NCI-H446 (cell line): ENCODE measurements around the gene APBB1.

ENCODE experiments used
- DNase-seq, 2 experiments: peaks; one replicate each; lab custom pipeline; 2025; lab: John Stamatoyannopoulos, UW

The APBB1 gene

DNA sequence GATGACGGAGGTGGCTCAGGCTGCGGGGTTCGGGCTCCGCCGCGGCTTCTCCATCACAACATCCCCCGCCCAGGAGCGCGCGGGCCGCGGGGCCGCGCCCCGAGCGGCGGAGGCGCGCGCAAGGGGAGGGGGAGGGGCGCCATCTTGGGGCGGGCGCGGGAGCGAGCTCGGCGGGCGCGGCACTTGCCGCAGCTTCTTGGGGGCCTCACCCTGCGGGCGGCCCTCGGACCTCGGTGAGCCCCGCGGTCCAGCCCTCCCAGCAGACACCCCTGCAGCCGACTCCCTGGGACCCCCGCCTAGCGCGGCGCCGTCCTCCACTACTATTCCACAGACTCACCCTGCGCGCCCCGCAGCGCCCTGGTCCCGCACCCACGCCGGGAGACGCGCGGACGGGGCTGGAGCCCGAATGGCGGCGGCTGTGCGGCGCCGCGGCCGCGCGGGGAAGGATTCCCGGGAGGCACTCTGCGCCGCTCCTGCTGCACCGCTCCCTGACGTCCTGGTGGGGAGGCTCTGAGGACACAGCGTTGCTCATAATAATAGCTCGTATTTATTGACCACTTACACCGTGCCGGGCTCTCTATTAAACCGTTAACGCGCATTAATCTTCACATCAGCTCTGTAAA is at the start of gene APBB1:
APBB1 (minus strand) TSS at position 86 of the 623 bp plus-strand sequence. CDS start 7,747 bp downstream, outside the sequence.
- DNase-seq: peak in 1 of 2 experiments; percentile 68

DNA sequence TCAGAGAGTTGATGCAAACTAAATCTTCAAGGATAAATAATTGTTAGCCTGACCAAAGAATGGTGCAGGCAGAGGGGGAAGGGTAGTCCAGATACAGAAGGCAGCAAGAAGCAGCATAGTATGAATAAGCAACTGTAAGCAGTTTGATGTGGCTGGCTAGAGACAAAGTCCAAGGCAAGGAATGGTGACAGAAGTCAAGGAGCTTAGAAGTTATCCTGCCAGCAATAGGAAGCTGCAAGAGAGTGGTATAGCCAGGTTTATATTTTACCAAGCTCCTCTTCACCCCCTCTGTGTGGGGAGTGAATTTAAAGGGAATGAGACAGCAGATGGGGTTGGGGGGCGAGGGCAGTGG is 40.2 kb upstream of the APBB1 start:
- DNase-seq: no peak

DNA sequence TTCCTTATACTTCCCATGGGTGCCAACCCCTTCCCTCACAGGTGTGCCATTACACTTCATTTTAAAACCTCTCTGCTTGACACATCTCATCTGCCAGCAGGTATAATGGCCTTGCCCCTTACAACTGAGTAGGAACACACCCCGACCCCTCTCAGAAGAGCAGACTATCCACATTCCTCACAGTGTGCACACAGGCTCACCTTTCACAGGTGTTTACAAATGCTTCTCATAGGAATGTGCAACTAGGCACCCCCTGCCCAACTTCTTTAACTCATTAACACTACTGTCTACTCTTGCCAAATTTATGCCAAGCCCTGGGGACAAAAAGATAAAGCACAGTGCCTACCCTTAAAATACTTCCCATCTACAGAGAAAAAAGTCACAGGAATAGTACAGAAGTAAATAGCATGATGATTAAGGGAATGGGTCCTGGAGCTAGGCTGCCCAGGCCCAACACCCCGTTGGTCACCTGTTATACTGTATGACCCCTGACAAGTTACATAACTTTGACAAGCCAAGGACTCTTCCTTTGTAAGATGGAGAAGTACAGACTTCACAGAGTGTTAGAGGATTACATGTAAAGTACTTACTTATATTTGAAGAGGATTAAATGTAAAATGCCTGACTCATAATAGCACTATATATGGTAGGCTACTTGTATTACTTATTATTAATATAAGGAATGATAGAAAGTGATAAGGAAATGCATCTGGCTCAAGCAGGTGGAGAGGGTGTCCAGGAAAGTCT is 39.6 kb upstream of the APBB1 start:
- no peak for DNase-seq

DNA sequence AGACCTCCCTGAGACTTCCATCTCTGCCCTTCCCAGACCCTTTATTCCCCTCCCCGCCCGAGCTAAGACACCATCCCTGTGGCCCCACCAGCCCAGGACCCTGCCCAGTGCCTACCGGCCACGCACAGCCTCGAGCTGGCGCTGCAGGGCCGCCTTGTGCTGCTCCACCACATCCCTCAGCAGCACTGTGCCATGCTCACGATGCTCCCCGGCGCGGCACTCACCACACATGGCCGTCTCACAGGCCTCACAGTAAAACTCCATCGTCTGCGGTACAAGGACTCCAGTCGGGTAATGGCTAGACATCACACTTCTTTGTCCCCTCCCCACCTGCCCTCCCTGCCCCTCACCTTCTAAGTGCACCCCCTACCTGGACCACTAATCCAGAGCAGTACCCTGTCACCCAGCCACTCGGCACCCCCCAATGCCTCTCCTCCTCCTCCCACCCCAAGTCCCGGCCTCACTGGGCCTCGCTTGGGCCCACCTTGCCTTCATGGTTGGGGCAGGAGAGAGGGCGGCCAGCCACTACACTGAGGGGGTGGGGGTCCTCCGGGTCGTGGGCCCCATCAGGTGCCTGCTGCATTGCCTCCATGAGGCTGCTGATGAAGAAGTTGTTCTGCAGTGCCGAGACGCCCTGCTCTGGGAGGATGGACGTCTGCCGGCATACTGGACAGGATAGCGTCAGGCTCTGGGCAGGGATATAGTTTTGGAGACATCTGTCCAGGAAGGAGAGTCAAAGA is 38.9 kb upstream of the APBB1 start:
- DNase-seq: no peak

DNA sequence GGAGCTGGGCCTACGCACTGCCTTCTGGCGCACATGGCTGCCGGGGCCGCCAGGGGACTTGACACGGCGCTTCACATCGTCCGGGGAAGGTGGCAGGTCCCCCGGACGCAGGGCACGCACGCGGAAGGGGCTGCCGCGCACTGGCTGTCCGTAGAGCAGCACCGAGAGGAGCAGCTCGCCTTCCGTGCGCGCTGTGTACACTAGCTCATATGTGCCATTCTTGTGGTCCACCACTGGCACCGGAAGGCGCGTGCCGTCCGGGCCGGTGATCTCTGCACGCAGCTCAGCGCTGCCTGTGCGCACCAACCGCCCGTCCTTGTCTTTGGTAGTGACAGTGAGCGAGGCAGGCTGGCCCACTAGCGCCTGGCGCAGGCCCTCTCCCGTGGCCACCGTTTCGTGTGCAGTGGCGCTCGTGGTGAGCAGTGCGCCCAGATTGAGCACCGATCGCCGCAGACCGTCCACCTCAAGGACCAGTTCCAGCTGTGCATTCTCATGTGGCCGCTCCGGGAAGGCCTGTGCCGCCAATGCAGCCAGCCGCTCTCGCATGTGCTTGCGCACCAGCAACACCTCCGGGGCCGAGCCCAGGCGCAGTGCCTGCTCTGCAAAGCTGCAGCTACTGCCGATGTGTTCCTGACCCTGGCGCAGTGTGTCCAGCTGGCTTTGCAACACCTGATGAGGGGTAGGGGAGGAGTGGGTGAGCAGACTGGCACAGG is 37.6 kb upstream of the APBB1 start:
- no peak for DNase-seq

DNA sequence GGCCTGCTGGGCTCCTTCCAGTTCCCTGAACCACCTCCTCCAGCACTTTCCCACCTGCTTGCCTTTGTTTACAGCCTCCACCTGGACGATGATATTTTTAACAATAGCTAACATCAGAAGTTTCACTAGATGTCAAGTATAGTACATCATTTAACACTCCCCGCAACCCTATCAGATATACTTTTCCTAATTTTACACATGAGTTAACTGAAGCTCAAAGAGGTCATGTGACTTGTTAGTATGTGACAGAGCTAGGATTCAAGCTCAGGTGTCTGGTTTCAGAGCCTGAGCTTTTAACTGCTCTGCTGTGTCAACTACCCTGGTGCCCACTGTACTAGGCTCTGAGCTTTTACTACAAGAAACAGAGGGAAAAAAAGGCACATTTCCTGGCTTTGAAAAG is 36.2 kb upstream of the APBB1 start:
- no peak for DNase-seq

DNA sequence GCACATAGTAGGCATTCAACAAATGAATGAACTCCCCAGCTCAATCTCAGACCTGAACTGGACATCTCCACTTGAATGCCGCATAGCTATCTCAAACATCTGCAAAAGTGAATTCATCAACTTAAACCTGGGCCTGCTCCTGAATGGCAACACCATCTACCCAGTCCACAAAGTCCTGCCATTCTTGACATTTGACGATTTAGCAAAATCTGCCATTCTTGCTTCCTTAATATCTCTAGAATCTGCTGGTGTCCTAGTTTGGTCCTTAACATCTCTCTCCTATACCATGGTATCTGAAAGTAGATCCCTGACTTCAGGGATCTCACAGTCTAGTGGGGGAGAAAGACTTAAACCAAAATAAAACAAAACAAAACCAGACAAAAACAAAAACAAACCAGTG is 34.3 kb upstream of the APBB1 start:
- no peak for DNase-seq

DNA sequence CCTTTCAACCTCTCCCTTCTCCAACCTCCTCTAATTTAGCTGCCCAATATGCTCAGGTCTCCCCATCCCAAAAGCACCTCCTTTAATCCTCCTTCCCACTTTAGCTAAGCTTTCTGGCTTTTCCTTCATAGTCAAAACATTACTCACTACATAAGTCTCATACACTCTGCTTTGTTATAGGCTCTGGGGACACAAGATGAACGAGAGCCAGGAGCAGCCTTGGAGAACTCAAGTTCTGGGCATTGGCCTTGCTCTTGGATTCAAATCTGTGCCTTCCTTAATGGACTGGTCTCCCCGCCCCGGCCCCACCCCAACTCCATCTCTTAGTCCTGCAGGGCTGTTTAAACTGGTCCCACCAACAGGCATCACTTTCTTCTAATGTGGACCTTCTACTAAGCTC is 33.3 kb upstream of the APBB1 start:
- no peak for DNase-seq

DNA sequence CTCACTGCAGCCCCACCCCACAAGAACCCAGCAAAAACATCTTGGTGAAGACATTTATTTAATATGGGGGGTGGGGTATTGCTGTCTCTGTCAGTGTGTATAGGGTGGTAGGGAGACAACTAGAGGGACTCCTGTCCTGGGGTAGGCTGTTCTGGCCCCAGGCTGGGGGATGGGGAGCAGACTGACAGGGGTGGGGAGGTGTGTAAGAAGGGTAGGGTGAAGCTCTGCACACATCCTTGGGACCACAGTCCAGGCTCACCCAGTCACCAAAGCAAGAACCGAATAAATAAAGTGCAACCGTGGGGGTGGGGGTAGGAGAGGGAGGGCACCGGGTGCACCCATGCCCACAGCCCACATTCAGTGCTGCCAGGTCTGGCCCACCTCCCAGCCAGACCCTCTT is 29.7 kb upstream of the APBB1 start:
- DNase-seq: no peak

DNA sequence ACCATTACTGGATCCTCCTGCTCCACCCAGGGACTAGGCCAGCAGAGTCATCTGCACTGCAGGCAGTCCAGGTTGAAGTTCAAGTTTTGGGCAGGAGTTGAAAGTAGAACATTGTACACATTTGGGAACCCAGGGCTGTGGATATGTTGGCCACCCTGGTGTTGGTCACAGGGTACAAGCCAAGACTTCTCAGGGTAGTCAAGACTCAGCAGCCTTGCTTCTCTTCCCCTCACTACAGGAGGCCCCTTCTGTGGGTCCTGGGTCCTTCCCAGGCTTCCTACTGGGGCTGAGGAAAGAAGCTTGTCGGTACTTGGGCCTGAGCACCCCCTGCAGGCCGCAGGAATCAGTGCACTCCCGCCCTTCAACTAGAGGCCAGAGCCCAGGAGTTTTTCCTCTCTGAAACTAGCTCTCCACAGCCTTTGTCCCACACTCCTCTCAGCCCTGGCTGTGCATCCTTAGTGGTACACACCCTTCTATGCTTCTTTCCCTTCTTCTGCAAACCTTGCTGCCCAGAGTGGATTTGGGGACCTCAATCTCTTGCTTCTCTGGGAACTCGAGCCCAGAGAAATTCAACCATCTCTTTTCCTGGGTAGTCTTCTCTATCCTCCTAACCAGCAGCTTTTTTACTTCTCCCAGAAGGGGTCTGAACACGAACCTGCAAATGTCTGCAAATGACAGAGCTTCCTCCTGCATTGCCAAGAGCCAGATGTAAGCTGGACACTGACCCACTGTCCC is 24.5 kb upstream of the APBB1 start:
- peak in 1 of 2 experiments; percentile 70 for DNase-seq

DNA sequence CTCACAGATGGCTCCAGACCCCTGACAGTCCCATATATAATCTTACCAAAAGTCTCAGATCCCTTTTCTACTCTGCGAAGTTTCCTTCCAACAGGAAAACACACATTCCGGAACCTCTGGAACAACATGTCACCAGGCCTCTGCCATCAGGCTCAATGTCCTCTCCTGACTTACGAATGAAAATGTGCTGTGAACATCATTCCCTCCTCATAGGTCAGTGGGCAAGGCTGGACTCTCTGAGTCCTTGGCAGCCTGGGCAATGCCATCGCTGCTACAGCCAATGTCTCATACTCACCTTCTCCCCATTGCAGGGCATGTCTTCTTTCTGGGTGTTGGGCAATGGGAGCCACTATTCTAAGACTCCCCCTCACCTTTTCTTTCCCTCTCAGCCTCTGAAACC is 23.5 kb upstream of the APBB1 start:
- no peak for DNase-seq

DNA sequence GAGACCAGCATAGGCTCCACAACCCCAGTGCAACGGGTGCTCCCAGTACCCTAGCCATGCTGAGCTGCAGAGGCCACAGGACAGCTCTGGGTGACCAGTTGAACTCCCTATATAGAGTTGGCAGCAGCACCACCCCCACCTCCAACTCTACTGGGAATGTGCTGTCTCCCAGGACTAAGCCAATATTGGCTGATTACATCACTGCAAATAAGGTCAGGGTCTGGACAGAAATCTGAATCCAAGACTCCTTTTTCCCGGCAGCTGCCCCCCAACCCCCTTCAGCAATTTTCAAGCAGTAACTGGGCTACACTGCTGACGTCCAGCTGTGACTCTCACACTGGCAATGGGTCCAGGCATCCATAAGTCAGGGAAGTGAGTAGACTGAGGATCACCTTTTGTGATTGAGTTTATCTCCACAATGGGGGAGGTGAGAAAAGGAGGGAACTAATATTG is 22.0 kb upstream of the APBB1 start, which contains the start of gene HPX:
HPX (minus strand) TSS at position 82 of the 453 bp plus-strand sequence; CDS start at position 58, 24 bp downstream.
- no peak for DNase-seq

DNA sequence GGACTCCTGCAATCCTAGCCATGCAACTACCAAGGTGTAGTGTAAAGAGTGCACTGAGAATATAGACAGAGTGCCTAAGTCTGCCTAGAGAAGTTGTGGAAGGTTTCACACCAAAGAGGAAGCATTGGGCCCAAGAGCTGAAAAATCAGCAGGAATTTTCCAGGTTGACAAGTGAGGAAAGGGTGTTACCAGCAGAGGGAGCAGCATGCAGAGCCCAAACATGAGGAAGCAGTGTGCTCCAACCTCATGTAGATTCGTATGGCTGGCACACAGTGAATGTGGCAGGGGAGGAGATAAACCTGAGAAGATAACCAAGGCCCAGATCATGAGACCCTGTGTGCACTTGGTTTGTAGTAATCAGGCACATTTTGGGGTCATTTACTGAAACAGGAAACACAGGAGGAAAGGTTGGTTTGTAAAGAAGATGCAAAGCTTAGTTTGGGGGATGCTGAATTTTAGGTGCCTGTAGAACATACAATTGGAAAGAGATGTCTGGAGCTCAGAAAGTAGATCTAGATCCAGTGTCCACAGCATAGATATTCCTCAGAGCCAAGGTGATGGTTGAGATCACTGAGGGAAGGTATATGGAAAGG is 20.2 kb upstream of the APBB1 start:
- peak; percentile 16 to 52 for DNase-seq

DNA sequence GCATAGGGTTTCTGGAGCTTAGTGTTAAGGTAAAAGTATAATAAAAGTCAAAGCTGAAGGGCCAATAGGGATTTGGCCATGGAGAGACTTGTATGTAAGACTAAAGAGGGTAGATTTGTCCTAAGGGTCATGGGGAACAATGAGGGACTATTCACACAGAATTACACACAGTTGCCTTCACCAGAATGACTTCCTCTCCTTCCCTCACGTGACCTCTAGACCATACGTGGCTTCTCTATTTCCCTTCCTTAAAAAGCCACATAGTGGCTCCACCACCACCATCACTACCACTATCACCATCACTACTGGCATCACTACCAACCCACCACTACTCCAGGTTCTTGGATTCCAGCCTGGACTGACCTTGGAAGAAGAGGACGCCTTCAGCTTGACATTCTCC is 19.1 kb upstream of the APBB1 start:
- no peak for DNase-seq

DNA sequence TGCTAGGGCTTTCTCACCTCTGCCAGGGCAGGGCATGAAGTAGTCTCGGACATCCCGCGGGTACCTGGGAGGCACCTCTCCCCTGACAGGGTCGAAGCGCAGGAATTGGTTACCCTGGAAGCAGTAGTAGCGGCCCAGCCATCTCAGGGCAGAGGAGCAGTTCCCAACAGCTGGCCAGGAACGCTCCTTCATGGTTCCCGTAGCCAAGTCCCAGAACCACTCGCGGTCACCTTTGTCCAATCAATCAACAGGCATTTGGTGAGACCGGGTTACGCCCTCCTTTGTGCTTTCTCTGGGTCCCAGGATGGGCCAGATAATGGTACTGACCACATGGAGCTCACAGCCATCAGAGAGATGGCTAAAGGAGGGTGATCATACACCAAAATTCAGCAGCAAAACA is 18.5 kb upstream of the APBB1 start:
- DNase-seq: no peak

DNA sequence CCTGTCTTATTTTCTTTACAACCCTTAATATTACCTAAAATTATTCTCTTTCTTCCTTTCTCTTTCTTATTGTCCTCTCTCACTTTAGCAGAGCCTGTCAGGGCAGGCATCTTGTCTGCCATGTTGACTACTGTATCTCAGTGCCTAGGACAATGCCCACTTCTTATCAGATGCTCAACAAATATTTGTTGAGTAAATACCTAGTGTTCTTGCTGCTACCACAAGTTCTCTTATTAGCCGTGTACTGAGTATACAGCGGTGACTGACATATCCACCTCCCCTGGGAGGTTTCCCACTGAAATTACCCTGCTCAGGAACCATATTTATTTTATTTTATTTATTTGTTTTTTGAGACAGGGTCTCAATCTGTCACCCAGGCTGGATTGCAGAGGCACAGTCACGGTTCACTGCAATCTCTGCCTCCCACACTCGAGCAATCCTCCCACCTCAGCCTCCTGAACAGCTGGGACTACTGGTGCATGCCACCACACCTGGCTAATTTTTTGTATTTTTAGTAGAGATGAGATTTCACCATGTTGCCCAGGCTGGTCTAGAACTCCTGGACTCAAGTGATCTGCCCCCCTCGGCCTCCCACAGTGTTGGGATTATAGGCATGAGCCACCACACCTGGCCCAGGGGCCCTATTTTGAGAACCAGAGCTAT is 15.2 kb upstream of the APBB1 start:
- DNase-seq: no peak

DNA sequence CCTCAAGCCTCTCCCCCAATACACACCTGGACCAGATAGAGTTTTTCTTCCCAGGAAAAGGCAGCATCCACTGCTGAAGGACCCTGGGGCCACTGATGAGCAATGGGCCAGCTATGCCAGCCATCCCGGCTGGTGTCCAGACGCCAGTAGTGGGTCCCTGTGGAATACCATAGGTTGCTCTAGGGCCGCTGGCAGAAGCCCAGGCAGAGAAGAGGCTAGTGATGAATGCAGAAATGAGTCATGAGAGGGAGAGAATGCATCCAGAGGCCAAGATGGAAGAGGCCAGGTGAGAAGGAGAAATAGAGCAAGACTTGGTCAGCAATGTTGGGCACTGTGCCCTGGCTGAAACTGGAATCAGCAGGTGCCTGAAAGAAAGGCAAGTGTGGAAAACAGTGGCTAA is 13.0 kb upstream of the APBB1 start:
- DNase-seq: no peak

DNA sequence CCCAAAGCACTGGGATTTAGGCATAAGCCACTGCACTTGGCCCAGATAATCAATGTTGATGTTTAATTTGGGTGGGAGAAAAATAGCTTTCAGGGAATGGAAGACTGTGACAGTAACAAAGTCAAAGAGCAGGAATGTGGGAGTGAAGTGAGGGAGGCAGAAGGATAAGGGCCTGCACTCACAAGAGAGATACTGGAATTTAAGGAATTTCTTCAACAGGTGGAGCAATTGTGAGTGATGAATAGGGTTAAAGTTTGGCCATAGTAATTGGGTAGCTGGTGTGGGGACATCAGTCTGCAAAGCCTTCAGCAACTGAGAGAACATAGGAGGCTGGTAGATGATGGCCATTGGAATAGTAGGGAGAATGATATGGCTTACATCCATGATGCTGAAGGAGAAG is 8.6 kb upstream of the APBB1 start:
- DNase-seq: no peak

DNA sequence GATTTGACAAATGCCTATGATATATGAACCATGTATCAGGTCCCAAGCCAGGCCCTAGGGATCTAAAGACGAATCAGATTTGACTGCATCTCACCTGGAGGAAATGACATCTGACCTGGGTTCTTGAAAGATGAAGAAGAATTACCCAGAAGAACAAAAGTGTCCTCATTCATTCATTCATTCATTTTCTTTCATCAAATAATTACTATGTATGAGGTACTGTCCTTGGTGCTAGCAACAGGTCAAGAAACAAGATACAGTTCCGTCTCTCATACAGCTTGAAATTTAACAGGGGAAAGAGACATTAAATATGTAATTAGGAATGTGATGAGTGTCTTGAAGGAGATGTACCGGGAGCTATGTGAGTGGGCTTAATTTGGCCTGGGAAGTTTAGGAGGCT is 1.8 kb upstream of the APBB1 start:
- DNase-seq: no peak

DNA sequence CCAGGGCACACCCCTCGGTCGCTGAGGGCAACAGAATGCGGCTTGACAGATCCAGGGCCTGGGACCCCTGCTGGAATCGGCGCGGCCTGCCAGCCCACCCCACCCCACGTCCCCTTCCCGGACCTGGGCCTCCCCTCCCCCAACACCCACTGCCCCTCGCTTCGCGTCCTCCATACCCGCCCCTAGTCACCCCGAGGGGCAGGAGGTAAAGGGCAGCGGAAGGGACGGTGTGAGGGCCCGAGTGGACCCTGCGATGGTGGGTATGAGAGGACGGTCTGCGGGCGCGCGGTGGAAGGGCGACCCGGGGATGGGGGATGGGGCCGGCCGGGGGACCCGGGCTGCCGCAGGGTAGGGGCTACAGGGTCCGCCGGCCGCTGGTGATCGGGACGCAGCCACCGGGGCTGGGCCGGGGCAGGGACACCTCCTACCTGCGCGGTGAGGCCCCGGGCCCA is 311 bp downstream of the APBB1 start:
- DNase-seq: no peak
